ENCODE data around the gene NCKAP5.

NCKAP5 gene

DNA sequence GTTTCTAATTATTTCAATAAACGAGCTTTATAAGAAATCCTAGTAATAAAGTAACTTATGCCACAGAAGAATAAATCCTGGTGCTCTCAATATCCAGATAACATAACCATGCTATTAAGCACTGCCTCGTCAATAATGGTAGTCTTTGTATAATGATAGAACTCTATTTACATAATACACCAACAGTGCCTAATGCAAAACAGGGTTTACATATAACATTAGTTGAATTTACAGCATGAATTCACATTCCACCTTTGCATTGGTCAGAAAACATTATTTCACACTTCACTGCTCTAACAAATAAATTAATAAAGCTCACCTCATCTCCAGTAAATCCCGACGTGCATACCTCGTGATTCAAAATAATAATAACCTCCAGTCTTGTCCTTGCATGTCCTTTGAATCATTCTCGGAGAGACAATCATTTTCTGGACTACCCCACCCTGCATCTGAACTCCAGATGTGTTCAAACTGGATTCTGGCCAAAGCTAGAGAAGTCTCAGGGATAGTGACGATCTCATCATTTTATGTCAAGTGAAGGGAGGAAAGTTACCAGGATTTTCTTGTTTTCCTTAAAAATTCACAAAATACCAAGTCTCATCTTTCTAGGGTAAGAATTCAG is 189.2 kb downstream of the NCKAP5 start:
- DNase-seq (ENCODE audit: low spot score) = no peak

DNA sequence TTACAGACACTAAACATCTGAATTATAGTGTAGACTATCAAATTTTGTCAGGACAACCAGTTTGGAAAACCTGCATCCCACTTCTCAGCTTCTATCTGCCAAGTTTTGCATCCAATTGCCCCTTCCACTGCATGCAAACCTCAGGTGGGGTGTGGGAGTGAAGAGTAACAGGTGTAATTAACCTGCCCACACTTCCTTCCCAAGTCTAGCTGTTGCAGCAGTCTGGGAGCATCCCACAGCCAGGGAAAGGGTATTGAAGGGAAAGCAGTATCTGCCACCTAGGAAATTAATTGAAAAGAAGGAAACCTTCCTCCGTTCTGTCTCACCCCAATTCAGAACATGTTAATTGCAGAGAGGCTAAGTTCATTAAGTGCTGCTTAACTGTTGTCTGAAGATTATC is 189.9 kb downstream of the NCKAP5 start:
- DNase-seq (ENCODE audit: low spot score) = no peak

DNA sequence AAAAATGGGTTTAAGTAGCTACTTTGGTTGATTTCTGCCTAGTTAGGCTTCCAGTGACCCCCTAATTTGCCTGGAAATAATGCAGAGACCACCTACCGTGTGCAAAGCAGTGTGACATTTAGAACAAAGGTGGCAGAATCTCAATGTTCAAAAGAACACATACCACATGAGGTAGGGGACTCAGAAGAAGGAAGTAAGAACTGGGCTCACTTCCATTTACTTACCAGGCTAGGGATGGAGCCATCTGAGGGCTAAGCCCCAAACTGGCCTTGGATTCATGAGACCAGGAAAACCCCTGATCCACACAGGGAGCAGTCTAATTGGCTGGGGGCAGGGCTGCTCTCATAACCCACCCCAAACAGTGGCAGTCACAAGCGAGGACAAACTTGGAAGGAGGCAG is 190.7 kb downstream of the NCKAP5 start:
- no peak for DNase-seq (ENCODE audit: low spot score)

DNA sequence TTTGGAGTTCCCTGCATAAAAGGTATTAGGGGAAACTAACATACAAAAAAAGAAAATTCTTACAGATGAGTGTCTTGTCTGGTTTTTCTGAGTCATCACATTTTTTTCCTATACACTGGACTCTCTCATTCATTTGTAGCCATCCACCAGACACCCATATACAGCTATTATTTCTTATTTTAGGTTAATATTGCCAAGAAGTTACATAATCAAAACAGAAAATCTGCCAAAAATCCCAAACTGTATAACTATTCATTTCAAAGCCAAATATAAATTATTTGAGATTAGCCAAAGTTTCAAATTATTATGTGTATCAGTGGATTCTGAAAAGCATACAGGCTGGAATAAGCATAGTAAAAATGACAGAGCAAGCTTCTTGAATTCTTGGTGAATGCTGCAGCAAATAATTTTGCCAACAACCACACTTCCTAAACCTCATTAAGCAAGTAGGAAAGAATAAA is 191.2 kb downstream of the NCKAP5 start:
- peak; percentile 12 for DNase-seq (ENCODE audit: low spot score)

DNA sequence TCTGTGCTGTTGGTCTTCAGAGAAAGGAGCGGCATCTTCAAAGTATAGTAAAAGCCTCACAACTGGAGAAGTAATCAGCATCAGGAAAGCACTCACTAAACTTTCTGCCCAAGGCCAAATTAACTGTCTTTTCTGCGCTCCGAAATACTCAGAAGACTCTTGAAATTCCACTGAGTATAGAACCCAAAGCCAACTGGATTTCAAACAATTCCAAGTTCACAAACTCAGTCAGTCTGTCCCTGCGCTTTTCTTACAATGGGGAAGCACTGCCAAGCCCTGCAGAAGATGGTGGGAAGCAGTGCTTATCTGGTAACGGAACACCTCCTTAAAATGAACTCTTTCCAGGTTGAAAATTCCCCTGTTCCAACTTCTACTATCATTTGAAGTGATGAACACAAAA is 193.5 kb downstream of the NCKAP5 start:
- DNase-seq (ENCODE audit: low spot score) = no peak

DNA sequence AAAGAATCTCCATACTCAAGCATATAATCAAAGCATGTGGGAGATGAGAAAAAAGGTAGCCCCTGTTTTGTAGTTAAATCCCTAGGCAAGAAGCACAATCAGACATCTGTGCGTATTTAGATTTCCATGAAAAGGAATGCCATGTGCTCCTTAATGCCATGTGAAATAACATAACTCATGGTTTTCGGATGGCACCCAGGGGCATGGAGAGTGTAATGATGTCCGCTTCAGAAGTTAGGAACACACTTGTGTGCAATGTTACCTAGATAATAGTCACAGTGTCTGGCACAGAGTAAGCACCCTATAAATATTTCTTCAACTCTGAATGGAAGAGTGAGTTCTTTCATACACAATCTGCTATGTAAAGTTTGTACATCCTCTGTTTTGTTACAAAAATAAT is 197.0 kb downstream of the NCKAP5 start:
- no peak for DNase-seq (ENCODE audit: low spot score)

DNA sequence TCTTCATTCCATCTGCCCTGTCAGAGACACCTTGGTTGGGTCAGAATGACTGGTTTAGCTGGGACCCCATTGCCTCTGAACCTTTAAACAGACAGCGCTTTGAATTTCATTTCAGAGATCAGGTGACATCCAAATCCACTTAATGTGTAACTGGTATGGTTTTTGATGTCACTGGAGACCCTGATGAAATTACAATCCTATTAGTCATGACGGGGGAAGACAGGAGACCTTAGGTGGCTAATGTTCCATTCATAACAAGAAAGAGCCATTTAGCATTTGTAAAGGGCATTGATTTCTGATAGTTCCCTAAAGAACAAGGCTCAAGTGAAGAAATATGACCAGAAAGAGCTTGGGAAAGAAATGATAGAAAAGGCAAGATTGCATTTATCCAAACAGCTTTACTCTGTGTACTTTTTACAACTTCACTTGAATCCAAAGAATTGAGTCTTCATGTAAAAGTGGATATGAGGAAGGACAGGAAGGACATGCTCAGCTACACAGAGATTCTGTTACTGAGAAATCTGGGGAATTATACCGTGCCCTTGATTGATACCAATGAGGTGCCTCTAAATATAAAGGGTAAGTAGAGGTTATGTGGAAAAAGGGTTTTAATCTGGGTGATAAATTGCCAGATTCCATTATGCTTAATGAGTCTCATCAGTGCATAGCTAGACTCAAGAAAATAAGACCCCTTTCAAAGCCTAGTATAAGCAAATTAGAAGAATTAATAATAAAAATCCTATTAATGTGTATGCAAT is 198.2 kb downstream of the NCKAP5 start:
- DNase-seq (ENCODE audit: low spot score) = no peak

DNA sequence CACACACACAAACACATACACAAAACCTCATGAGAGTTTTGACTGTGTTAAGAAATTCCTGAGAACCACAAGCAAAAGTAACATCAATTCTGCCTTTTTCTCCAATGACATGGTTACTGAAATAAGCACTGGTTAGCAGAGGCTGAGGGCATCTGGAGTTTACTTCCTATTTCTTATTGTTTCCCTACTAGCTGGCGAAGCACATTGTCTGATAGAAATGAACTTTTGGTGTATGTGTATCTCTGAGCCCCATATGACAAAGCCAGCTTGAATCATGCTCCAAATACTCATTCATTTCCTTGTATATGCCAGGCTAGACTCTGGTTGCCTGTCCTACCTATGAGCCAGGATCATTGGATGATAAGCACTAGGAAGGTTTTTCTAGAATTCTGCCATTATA is 203.1 kb downstream of the NCKAP5 start:
- no peak for DNase-seq (ENCODE audit: low spot score)

DNA sequence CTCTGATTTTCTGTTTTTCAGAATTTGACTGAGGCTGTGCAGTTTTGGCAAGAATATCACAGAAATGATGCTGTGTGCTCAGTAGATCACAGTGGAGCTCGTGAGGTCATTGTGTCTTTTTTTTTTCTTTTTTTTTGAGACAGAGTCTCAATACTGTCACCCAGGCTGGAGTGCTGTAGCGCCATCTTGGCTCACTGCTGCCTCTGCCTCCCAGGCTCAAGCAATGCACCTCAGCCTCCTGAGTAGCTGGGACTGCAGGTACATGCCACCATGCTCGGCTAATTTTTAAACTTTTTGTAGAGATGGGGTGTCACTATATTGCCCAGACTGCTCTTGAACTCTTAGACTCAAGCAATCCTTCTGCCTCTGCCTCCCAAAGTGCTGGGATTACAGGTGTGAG is 203.6 kb downstream of the NCKAP5 start:
- no peak for DNase-seq (ENCODE audit: low spot score)

DNA sequence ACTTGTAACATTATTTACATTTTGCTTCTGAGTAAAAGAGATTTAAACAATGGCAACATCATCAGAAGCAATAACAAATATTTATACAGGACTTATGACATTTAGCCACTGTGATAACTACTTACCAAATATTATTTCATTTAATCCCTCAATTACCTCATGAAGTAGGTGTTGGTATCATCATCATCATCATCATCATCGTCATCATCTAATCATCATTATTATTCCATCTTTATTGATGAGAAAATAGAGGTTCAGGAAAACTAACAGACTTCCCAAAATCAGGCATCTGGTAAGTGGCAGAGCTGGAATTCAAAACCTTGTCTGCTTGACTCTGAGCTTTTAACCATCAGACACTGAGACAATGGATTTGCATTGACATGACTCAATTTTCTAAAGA is 204.4 kb downstream of the NCKAP5 start:
- no peak for DNase-seq (ENCODE audit: low spot score)

DNA sequence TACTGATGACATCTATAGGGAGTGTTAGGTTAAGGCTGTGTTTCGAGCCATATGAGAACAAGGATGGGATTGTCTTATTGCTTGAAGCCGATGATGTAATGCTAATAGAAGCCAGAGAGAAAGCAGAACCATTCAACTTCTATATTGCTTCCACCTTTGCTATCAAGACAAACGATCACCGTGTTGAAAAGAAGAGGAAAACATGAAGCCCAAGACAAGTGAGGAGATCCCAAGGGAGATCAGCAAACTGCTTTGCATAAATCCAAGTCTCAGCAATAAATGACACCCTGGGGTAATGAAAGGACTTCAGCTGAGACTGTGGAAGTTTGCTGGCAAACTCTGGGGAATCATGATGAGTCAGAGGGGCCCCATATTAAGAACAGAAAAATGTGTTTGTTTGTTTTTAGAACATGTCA is 206.2 kb downstream of the NCKAP5 start:
- DNase-seq (ENCODE audit: low spot score) = peak; percentile 32

DNA sequence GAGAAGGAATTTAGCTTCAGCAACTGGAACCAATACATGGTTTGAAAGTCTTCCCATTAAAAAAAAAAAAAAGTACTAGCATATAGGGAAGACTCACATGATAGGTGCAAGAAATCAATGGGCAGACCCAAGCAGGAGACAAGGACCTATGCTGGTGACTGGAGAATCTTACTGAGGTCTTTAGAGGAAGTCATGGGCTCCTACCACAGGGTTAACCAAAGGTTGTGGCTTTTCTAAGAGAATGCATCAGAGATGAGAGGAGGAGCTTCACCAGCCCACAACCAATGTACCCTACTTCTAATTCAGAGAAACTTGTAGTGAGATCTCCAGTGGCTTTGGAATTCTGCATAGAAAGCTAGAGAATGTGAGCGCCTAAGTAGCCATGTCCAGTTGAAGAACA is 207.4 kb downstream of the NCKAP5 start:
- no peak for DNase-seq (ENCODE audit: low spot score)

DNA sequence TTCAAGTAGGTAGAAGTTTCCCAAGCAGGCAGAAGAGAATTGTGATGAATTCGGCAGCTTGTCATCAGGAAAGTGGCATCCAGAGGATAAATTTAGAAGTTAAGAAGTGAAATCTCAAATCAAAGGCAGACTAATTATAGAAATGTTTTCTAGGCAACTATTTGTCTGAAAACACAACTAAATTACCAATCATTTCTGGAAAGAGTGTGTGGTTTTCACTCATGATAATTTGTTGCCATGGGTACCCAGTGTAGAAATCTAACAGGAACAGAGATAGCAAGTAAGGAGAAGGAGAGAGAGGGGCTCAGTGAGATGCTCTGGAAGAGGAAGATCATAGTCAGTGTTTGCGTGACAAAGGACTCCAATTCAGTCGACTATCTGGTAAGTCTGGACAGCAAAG is 208.1 kb downstream of the NCKAP5 start:
- no peak for DNase-seq (ENCODE audit: low spot score)

DNA sequence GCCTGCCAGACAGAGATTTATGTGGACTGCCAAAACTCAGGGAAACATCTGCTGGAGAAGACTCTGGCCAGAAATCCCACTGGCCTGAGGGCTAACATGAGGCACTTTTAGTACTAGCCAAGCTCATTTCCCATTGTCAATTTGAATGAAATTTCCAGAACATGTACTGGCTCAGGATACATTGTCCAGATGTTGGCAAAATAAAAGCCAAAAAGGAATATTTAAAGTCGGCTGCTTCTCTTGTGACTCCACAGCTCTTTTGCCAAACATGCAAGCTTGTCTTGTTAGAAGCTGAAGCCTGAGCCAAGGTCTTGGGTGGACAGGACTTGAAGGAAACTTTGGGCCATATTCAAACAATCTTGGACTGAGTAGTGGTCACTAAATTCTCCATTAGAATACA is 215.5 kb downstream of the NCKAP5 start:
- no peak for DNase-seq (ENCODE audit: low spot score)

DNA sequence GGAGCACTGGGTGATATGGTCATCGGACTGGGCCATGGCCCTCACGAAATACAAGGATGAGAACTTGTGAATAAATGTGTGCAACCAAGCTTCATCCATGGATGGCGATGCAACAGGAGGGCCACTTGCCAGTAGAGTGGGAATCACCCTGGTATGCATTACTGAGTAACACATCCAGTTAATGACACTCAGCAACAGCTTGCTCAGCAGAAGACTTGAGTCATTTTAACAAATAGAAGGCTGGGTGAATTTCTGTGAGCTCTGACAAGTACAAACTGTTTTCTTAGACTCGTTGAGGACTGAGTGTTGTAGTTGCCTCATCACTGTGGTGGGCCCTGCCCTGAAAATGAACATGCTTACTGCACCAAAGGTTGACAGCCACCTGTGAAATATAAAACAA is 221.6 kb downstream of the NCKAP5 start:
- DNase-seq (ENCODE audit: low spot score) = peak; percentile 21

DNA sequence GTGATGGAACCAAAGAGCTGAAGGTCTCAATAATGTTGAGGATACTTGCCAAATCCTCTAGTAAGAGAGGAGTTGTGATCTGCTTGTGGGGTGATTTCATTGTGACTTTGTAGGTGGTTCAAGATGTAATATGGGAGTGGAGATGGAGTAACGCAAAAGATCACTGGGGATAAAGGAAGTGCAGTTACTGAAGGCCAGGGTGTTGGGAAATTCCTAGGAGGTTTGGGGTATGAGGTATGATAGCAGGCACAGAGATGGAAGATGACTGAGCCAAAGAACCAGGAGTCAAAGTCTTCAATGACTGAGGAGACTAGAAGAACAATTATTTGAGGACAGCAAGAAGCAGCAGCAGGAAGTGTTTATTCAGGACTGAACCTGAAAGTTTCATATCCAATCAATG is 222.6 kb downstream of the NCKAP5 start:
- DNase-seq (ENCODE audit: low spot score) = no peak

DNA sequence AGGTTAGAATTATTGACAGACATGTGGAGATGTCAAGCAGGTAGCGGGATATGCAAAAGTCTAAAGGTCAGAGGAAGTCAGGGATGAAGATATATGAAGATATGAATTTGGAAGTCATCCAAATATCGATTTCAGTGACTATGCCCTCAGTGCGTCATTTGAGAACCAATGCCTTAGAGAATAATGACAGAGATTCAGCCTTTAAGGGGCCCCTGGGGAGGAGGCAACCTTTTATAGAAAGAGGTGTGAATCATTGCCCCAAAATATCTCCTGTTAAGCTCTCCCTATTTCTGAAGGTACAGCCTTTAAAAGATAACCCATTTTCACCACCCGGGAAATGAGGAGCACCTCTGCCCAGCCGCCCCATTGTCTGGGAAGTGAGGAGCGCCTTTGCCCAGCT is 223.4 kb downstream of the NCKAP5 start:
- DNase-seq (ENCODE audit: low spot score) = no peak

DNA sequence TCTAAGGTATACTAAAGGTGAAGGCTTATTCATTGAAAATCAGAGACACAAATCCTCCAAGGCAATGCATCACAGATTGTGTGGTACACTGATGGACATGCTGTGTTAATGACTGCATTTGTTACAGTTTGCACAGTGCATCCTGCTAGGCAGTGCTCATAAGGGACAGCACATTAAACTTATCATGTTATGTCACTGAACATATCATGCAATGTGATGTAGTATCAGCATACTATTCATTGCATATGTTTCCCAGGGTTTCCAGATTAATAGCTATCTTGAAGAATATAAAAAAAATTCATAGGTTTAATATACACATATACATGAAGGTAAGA is 225.3 kb downstream of the NCKAP5 start:
- DNase-seq (ENCODE audit: low spot score) = no peak

DNA sequence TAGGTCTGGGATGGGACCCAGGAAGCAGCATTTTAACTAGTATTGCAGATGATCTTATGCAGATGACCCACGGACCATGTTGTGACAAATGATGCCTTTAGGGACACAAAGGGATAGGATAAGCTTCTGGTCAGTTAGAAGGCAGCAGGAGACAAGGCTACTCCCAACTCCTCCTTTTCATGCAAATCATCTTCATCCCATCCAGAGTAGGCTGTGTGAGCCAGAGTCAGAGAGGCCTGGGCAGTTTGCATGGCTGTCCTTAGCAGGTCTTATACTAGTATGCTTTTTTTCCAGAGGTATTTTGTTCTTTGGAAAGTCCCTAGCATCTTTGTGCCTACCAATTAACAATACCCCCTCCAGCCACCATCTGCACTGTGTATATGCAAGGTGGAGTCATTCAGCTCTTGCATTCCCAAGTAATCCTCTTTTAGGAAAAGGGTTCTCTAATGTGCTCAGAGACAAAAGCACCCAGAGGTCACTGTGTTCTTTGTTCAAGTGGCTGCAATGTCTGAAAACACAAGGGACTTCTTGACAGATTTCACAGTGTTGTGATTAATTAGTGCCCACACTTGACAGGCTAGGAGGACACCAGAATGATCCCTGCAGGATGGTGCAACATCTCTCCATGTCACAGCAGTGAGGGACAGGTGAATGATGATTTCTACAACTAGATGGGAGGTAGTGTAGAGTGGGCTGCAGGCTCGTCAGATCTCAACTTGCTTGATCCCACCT is 225.8 kb downstream of the NCKAP5 start:
- DNase-seq (ENCODE audit: low spot score) = no peak

DNA sequence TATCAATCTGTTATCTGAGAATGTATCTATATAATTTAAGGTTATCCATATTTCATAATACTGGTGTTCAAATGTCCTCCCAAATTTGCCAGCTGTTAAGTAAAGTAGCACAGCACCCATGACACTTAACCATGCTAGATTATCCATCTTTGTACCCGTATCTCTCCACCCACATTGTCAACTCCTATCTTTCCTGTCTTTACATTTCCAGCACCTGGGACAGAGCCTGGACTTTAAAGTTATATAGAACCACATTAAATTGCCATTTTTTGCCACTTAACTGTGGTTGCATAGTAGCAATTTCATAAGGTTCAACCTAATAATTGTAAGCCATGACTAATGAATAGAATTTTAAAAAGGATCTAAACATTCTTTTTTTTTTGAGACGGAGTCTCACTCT is 226.7 kb downstream of the NCKAP5 start:
- no peak for DNase-seq (ENCODE audit: low spot score)

DNA sequence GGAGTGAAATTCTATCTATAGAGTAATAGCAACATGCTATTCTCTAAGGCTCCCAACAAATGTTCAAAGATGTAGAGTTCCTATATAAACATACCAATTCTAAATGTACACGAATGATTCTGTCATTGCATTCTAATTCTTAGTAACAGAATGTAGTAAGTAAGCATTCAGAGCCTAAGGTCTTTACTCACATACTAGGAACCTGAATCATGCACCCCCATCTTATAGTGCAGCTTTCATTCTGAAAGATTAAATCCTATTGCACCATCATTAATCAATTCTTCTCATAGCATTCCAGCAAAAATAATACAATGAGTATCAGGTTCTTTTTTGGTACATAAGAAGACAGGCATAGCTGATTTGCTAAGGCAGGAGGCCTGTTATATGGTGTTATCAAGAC is 230.0 kb downstream of the NCKAP5 start:
- DNase-seq (ENCODE audit: low spot score) = no peak

DNA sequence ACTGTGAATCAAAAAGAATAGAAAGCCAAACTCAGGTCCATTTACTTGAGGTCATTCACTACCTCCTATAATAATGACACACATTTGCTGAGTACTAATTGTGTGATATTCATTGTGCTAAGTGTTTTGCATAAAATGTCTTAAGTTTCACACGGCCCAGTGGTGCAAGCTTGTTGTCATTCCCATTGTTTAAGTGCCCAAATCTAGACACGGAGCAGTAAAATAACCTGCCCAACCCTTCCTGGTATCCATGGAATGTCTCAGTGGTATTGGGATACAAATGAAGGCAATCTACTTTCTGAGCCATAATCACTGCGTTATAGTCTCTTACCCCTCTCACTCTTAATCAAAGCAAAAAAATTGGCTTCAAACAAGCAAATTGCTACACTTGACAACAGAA is 233.3 kb downstream of the NCKAP5 start:
- DNase-seq (ENCODE audit: low spot score) = no peak

DNA sequence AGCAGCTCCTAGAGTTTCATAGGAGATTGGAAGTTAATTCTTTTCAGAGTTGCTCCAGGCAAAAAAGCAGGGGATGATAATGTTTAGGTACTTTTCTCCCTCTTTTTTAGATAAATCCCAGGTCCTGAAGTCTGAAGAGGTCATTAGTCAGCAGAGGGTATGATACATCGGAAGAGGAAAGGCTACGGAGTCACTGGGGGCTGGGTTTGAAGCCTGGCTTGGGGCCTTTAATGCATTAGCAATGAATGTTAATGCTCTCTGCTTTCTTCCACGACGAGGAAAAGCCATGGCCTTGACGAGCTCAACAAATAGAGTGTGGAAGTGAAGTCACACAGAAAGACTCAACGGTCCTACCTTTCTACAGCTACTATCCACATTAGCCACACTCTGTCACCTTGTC is 235.1 kb downstream of the NCKAP5 start:
- DNase-seq (ENCODE audit: low spot score) = no peak

Data from hepatic stellate cell (primary cell).